NCI-H446 treated with DMSO at 0.1 percent for 48 hours (cell line): ENCODE data around the gene UGT2B17.
"Not testable (repeated sequence)": the region's sequence is repeated elsewhere in the genome, so short reads cannot be mapped to it uniquely, and the experiment has no call there.

ENCODE experiments used
- DNase-seq: peaks from one replicate; lab custom pipeline; 2025; lab: John Stamatoyannopoulos, UW

Gene UGT2B17

GRCh38 chr4:68576272-68577125 is at the start of gene UGT2B17:
Gene UGT2B17 (minus strand): TSS chr4:68576322. CDS start chr4:68568484, 7,838 bp downstream.
- DNase-seq = no peak

- DNase-seq = not testable (repeated sequence)
These were observed 46.6 kb upstream of the UGT2B17 start for GRCh38 chr4:68622731-68623130.

- DNase-seq = no peak
These were observed 41.0 kb upstream of the UGT2B17 start for GRCh38 chr4:68617003-68617698.

GRCh38 chr4:68615699-68616422 is 39.7 kb upstream of the UGT2B17 start:
- DNase-seq = no peak

GRCh38 chr4:68613752-68614151 is 37.6 kb upstream of the UGT2B17 start:
- DNase-seq = no peak

- no peak for DNase-seq
These were observed 30.1 kb upstream of the UGT2B17 start for GRCh38 chr4:68606240-68606639.

GRCh38 chr4:68599150-68599549 is 23.0 kb upstream of the UGT2B17 start:
- no peak for DNase-seq

- DNase-seq = no peak
These were observed 21.4 kb upstream of the UGT2B17 start for GRCh38 chr4:68597482-68597881.

GRCh38 chr4:68594678-68595077 is 18.6 kb upstream of the UGT2B17 start:
- no peak for DNase-seq

GRCh38 chr4:68593112-68593511 is 17.0 kb upstream of the UGT2B17 start:
- DNase-seq = no peak

- DNase-seq = no peak
These were observed 16.6 kb upstream of the UGT2B17 start for GRCh38 chr4:68592673-68593072.

- no peak for DNase-seq
These were observed 15.1 kb upstream of the UGT2B17 start for GRCh38 chr4:68591204-68591603.

GRCh38 chr4:68589790-68590189 is 13.7 kb upstream of the UGT2B17 start:
- no peak for DNase-seq

- DNase-seq = no peak
These were observed 6.2 kb upstream of the UGT2B17 start for GRCh38 chr4:68582339-68582717.

GRCh38 chr4:68581383-68582338 is 5.5 kb upstream of the UGT2B17 start:
- DNase-seq = no peak

GRCh38 chr4:68577590-68577989 is 1.5 kb upstream of the UGT2B17 start:
- no peak for DNase-seq

GRCh38 chr4:68575636-68576035 is 486 bp downstream of the UGT2B17 start:
- not testable (repeated sequence) for DNase-seq

- no peak for DNase-seq
These were observed 1.0 kb downstream of the UGT2B17 start for GRCh38 chr4:68575081-68575480.

GRCh38 chr4:68572653-68573170 is 3.4 kb downstream of the UGT2B17 start:
- no peak for DNase-seq

GRCh38 chr4:68570122-68570507 is 6.0 kb downstream of the UGT2B17 start:
- no peak for DNase-seq

- no peak for DNase-seq
These were observed 6.5 kb downstream of the UGT2B17 start for GRCh38 chr4:68569466-68570121.
